Measurements from ENCODE around the gene CDH11. TPM values are rescaled to one million over a fixed set of nuclear protein-coding genes. Genes with fewer than 3 reads are reported as not detected.

Gene CDH11
- total RNA-seq, 3 donors from 2014 or later, result 0.10 to 0.66 (median 0.35) TPM

DNA sequence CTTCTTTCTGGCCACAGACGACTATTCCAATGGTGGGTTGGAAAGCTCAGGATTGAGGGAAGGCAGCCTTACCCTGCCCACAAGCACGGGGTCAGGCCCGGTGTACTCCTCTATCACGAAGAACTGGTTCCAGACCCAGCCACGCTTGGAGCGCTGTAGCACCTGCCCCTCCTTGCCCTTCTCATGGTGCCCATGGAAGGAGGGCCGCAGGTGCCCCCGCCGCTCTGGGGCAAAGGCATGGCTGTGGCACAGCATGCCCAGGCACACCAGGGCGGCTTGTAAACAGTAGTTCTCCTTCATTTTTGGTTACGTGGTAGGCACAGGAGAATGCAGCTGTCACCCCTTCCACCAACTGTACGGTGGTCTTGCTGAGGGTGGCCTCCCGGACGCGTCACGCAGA lies 117.3 kb downstream of the CDH11 start:
- H3K9me3 Mint-ChIP-seq, result peaks cover 13% of the 10 kb centered on the region
- no peaks in the 10 kb centered on the region for H3K36me3 Mint-ChIP-seq (ENCODE audit: insufficient read depth)
- ATAC-seq (no peak), DNase-seq (no peak)
- H3K4me3 Mint-ChIP-seq, result no peak overlapping the region
- no peaks in the 10 kb centered on the region for H3K4me1 Mint-ChIP-seq (ENCODE audit: low read depth)
- H3K27me3 Mint-ChIP-seq (ENCODE audit: low read depth), result no peaks in the 10 kb centered on the region

DNA sequence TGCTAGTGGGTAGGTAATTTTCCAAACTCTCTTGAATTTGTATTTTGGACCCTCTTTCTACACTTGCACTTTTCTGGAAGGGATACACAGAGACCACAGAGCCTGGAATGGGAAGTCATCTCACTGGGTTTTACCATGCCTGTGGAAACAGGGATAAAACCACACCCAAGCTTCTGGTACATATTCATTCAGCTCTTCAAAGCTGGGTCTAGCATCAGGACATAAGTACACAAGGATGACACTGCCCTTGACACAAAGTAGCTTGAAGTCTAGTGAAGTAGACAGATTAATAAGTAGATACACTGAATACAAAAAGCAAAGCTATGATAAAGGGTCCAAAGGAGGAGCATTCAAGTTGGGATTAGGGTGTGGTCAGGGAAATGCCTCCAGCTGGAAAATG lies 118.2 kb downstream of the CDH11 start:
- Mint-ChIP-seq H3K27me3 (ENCODE audit: low read depth) (no peaks in the 10 kb centered on the region), H3K4me1 (ENCODE audit: low read depth) (no peaks in the 10 kb centered on the region), H3K4me3 (no peak overlapping the region), H3K9me3 (peaks cover 13% of the 10 kb centered on the region), H3K36me3 (ENCODE audit: insufficient read depth) (no peaks in the 10 kb centered on the region)
- no peak for DNase-seq
- no peak for ATAC-seq

DNA sequence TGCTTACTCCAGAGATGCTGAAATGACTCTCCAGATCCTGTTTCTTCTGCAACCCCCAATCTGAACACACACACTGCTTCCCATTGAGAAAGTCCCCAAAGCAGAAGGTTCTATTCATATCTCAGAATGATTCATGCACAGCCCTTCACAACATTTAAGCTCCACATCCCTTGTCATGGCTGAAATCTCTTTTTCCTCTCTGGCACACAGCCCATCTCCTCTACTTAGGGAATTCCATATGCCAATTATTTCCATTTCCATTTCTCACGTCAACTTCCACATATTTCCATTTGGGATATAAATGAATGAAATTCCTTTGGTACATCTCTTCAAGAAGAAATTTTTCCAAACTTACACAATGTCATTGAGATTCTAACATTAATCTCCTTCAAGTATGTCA lies 119.6 kb downstream of the CDH11 start:
- ATAC-seq (no peak), DNase-seq (no peak)
- no peaks in the 10 kb centered on the region for H3K27me3 Mint-ChIP-seq (ENCODE audit: low read depth)
- peaks cover 13% of the 10 kb centered on the region for H3K9me3 Mint-ChIP-seq
- no peaks in the 10 kb centered on the region for H3K4me1 Mint-ChIP-seq (ENCODE audit: low read depth)
- no peak overlapping the region for H3K4me3 Mint-ChIP-seq
- H3K36me3 Mint-ChIP-seq (ENCODE audit: insufficient read depth), result no peaks in the 10 kb centered on the region

DNA sequence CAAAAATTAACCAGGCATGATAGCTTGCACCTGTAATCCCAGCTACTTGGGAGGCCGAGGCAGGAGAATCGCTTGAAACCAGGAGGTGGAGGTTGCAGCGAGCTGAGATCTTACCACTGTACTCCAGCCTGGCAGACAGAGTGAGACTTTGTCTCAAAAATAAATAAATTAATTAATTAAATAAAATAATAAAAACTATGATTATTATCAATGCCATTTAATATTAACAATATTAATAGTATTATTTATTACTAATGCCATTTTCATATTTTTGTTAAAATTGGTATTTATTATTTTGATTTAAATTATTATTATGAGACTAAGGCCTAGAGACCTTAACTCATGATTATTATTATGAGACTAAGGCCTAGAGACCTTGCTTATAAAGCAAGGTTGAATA lies 121.2 kb downstream of the CDH11 start:
- H3K9me3 Mint-ChIP-seq, result peaks cover 5% of the 10 kb centered on the region

DNA sequence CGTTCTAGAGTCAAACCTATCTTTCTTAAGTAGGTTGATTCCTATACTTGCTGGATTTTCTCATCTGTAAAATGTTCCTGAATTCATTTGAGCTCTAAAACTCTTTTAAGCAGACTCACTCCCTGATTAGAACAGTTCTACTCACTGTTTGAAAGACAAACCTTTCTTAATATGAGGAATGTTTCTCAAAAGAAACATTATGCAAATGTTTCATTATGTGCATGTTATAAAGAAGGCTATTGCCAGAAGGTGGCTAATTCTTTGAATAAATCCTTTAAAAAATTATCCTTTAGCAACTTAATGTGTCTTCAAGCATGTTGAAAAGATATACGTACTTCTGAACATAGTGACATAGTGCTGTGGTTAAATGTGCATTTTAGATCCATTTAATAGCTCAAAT lies 124.1 kb downstream of the CDH11 start:
- ATAC-seq, result no peak

More for the DNA sequence above, 121.2 kb downstream of the CDH11 start:
- Mint-ChIP-seq H3K4me3 (no peak overlapping the region), H3K36me3 (ENCODE audit: insufficient read depth) (no peaks in the 10 kb centered on the region), H3K27me3 (ENCODE audit: low read depth) (no peaks in the 10 kb centered on the region), H3K4me1 (ENCODE audit: low read depth) (no peaks in the 10 kb centered on the region)
- no peak for ATAC-seq
- DNase-seq, result no peak

DNA sequence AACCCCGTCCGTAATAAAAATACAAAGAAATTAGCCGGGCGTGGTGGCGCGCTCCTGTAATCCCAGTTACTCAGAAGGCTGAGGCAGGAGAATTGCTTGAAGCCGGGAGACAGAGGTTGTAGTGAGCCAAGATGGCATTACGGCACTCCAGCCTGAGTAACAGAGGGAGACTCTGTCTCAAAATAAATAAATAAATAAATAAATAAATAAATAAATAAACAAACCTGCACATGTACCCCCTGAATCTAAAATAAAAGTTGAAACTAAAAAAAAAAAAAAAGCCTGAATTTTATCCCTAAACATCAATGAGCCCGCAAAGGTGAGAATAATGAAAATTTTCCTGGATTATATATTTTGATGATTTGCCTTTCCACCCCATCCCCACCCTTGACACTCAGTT lies 124.7 kb downstream of the CDH11 start:
- Mint-ChIP-seq H3K36me3 (ENCODE audit: insufficient read depth) (no peaks in the 10 kb centered on the region), H3K4me1 (ENCODE audit: low read depth) (no peaks in the 10 kb centered on the region), H3K9me3 (peaks cover 9% of the 10 kb centered on the region), H3K27me3 (ENCODE audit: low read depth) (no peaks in the 10 kb centered on the region), H3K4me3 (no peak overlapping the region)
- ATAC-seq (no peak), DNase-seq (no peak)

More for the DNA sequence above, 124.1 kb downstream of the CDH11 start:
- Mint-ChIP-seq H3K27me3 (ENCODE audit: low read depth) (no peaks in the 10 kb centered on the region), H3K9me3 (peaks cover 9% of the 10 kb centered on the region), H3K4me1 (ENCODE audit: low read depth) (no peaks in the 10 kb centered on the region), H3K4me3 (no peak overlapping the region), H3K36me3 (ENCODE audit: insufficient read depth) (no peaks in the 10 kb centered on the region)
- DNase-seq, result no peak

DNA sequence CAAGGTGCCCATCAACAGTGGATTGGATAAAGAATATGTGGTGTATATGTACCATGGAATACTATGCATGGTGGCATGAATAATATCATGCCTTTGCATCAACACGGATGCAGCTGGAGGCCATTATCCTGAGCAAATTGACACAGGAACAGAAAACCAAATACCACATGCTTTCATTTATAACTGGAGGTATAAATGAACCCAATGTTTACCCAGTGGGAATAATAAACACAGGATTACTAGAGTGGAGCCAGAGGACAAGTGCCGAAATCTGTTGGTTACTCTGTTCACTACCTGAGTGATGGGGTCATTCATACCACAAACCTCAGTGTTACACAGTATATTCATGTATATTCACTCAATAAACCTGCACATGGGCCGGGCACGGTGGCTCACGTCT lies 125.2 kb downstream of the CDH11 start:
- no peaks in the 10 kb centered on the region for H3K4me1 Mint-ChIP-seq (ENCODE audit: low read depth)
- no peaks in the 10 kb centered on the region for H3K36me3 Mint-ChIP-seq (ENCODE audit: insufficient read depth)
- H3K4me3 Mint-ChIP-seq, result no peak overlapping the region
- H3K27me3 Mint-ChIP-seq (ENCODE audit: low read depth), result no peaks in the 10 kb centered on the region
- DNase-seq (no peak), ATAC-seq (no peak)
- H3K9me3 Mint-ChIP-seq, result peaks cover 9% of the 10 kb centered on the region

DNA sequence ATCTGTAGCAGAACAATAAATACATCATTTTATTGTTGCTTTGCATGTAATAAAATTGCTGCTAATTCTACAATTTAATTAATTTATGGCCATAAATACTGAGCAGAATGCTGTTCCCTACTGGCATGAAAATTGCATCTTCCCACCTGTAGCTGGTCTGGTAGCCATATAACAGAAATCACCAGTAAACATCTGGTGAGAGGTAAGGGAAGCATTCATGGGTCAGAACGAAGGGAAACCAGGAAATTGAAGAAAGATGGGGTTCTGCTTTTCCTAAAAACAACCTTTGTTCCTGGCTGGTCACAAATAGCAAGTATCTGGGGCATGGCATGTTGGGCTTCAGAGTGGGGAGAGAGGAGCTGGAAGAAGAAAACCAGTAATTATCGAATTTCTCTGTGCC lies 128.4 kb downstream of the CDH11 start:
- no peak for ATAC-seq
- Mint-ChIP-seq H3K27me3 (ENCODE audit: low read depth) (no peaks in the 10 kb centered on the region), H3K9me3 (peaks cover 9% of the 10 kb centered on the region)

DNA sequence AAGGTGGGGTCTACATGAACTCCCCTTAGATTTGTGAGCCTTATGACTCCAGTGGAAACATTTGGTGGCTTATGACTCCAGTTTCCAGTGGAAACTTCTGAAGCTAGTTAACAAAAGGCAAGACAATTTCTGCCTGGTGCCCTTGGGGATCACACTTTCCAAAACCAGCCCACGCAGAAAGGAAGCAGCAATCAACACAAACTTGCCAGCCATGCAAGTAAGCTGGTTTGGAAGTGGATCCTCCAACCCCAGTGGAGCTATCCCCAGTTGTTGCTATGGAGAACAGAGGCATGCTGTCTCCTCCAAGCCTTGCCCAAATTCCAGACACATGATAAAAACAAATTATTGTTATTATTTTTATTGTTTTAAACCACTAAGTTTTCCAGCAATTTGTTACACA lies 130.9 kb downstream of the CDH11 start:
- Mint-ChIP-seq H3K4me3 (no peak overlapping the region), H3K4me1 (ENCODE audit: low read depth) (no peaks in the 10 kb centered on the region), H3K27me3 (ENCODE audit: low read depth) (no peaks in the 10 kb centered on the region), H3K36me3 (ENCODE audit: insufficient read depth) (no peaks in the 10 kb centered on the region), H3K9me3 (peaks cover 13% of the 10 kb centered on the region)
- no peak for ATAC-seq
- no peak for DNase-seq

More for the DNA sequence above, 128.4 kb downstream of the CDH11 start:
- DNase-seq, result no peak
- no peaks in the 10 kb centered on the region for H3K36me3 Mint-ChIP-seq (ENCODE audit: insufficient read depth)
- no peak overlapping the region for H3K4me3 Mint-ChIP-seq
- no peaks in the 10 kb centered on the region for H3K4me1 Mint-ChIP-seq (ENCODE audit: low read depth)

DNA sequence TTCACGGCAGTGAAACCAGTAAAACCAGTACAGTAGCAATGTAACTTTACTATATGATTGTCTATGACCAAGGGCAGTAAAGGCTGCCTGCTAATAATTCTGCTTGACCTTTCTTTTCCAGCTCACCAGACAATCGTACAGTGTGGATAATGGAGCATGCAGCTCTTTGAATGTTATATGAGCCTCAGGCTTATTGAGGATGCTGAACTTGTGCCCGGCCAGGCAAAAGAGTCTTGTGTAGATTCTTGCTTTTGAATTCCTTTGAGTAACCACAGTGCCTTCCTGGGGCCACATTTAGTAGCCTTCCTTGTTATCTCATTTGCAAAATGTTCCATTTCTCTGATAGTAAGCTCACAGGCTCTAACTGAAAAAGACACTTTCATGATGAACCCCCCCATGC lies 131.8 kb downstream of the CDH11 start:
- ATAC-seq, result no peak

DNA sequence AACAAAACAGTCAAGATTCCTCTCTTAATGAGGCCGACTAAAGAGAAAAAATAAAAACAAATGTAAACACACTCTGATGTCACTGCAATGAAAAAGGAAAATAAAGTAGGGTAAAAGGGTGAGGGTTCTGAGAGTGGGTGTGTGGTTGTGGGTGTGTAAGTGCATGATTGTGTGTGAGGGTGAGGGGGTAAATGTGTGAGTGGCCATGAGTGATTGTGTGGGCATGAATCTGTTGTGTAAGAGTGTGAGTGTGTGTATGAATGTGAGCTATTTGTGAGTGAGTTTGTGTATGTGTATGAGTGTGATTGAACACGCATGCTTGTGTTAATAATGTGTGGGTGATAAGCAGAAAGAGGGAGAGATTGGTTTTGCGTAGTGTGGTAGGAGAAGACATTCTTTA lies 132.8 kb downstream of the CDH11 start:
- Mint-ChIP-seq H3K4me1 (ENCODE audit: low read depth) (no peaks in the 10 kb centered on the region), H3K27me3 (ENCODE audit: low read depth) (no peaks in the 10 kb centered on the region), H3K4me3 (no peak overlapping the region), H3K36me3 (ENCODE audit: insufficient read depth) (no peaks in the 10 kb centered on the region), H3K9me3 (peaks cover 13% of the 10 kb centered on the region)
- ATAC-seq (no peak), DNase-seq (no peak)

More for the DNA sequence above, 131.8 kb downstream of the CDH11 start:
- peaks cover 13% of the 10 kb centered on the region for H3K9me3 Mint-ChIP-seq
- no peaks in the 10 kb centered on the region for H3K4me1 Mint-ChIP-seq (ENCODE audit: low read depth)
- H3K27me3 Mint-ChIP-seq (ENCODE audit: low read depth), result no peaks in the 10 kb centered on the region
- H3K4me3 Mint-ChIP-seq, result no peak overlapping the region
- DNase-seq, result no peak
- H3K36me3 Mint-ChIP-seq (ENCODE audit: insufficient read depth), result no peaks in the 10 kb centered on the region

DNA sequence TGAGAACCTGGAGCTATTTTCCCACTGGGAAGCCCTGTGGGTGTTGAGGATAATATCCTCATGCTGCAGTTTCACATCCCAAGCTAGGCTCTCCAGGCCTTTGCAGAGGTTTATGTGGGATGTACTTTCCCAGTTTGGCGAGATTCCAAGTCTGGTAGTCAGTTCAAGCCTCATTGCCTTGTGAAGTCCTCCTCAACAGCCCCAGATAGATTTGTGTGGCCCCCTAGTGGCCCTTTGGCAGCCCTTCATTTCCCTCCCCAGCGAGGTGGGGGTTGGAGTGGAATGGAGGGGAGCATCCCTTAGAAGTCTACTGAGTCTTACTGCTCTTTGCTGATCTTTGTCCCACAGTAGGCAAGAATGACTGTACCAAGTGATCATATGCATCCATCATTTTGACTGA lies 137.9 kb downstream of the CDH11 start:
- Mint-ChIP-seq H3K36me3 (ENCODE audit: insufficient read depth) (no peaks in the 10 kb centered on the region), H3K27me3 (ENCODE audit: low read depth) (no peaks in the 10 kb centered on the region), H3K4me1 (ENCODE audit: low read depth) (no peaks in the 10 kb centered on the region), H3K4me3 (no peak overlapping the region), H3K9me3 (peaks cover 22% of the 10 kb centered on the region)
- no peak for ATAC-seq
- no peak for DNase-seq

DNA sequence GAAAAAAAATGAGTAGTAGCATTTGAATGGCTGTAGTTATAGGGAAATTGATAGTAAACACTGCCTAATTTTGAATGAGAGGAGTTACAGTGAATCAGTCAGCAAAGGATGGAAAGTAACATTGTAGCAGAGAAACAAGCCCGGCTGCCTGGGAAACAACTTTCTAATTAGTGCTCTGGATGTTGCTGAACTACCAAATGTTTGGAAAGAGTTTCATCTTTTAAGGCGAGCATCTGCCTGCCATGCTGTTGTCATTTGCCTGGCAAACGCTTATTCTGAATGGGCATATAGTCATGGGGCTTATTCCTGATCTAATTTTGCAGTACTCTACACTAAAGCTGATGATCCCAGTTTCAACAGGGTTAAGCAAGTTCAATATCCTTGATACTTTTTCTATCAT lies 138.6 kb downstream of the CDH11 start:
- Mint-ChIP-seq H3K4me3 (no peak overlapping the region), H3K27me3 (ENCODE audit: low read depth) (no peaks in the 10 kb centered on the region), H3K36me3 (ENCODE audit: insufficient read depth) (no peaks in the 10 kb centered on the region), H3K4me1 (ENCODE audit: low read depth) (no peaks in the 10 kb centered on the region), H3K9me3 (peaks cover 22% of the 10 kb centered on the region)
- DNase-seq (no peak), ATAC-seq (no peak)

DNA sequence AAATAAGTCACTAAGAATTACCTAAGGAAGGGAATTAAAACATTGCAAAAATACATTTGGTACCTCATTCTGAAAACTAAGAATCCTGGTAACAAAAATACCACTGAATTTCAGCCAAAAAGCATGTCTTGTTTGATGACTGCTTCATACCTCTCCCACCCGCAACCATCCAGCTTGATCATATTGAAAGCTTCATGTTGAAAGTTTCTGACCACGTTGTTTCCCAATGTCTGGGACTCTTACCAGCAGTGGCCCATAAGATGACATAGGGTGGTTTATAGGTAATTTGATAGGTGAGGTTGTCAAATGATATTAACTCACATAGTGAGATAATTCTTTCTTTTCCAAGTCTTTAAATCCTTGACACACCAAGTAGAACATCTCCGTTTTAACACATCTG lies 139.3 kb downstream of the CDH11 start:
- H3K36me3 Mint-ChIP-seq (ENCODE audit: insufficient read depth), result no peaks in the 10 kb centered on the region
- peaks cover 22% of the 10 kb centered on the region for H3K9me3 Mint-ChIP-seq
- ATAC-seq (no peak), DNase-seq (no peak)
- no peaks in the 10 kb centered on the region for H3K4me1 Mint-ChIP-seq (ENCODE audit: low read depth)
- H3K4me3 Mint-ChIP-seq, result no peak overlapping the region
- no peaks in the 10 kb centered on the region for H3K27me3 Mint-ChIP-seq (ENCODE audit: low read depth)

DNA sequence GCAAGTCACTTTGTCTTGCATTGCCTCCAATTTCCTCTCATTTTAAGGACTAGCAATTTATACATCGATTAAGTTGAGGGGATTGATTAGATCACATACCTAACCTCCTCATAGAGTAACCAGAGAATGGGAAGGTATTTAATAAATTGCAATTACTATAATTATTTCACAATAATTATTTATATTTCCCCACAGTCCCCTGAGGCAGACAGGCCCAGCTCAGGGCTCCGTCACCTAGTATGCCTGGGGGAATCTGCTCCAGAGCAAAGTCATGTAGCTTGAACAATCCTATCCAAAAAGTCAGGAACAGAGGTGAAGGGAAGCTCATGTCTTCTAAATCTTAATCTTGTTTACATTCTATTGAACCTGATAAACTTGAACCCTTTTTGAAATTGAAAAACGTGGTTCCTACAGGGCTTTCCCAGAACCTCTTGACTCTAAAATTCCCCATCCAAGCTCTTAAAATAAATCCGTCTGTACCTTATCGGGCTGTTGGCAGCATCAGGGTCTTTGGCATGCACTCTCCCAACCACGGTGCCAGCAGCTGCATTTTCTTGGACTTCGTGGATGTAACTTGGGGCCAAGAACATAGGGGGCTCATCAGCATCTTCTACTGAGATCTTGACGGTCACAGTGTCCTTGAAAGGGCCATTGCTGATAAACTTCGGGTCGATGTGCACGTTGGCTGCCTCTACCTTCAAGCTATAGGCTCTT lies 140.1 kb downstream of the CDH11 start:
- Mint-ChIP-seq H3K9me3 (peaks cover 22% of the 10 kb centered on the region), H3K27me3 (ENCODE audit: low read depth) (no peaks in the 10 kb centered on the region), H3K4me1 (ENCODE audit: low read depth) (no peaks in the 10 kb centered on the region), H3K36me3 (ENCODE audit: insufficient read depth) (no peaks in the 10 kb centered on the region), H3K4me3 (no peak overlapping the region)
- ATAC-seq (no peak), DNase-seq (no peak)

All from activated T-cell treated with anti-CD3 and anti-CD28 coated beads, Interleukin-2, amount 50 U/mL, for 4 hours (primary cell).